Measurements from ENCODE around the gene SLC4A8. TPM values are rescaled to one million over a fixed set of nuclear protein-coding genes. Genes with fewer than 3 reads are reported as not detected.
A peak's percentile ranks its signal among the peaks of the same experiment; 100 is the strongest.

SLC4A8 gene
- total and polyA plus RNA-seq, 8 donors = 1.0 to 5.5 (median 2.7) TPM

GRCh38 chr12:51401900-51402299, 22.7 kb upstream of the SLC4A8 start:
- no peak overlapping the region for H3K27ac ChIP-seq
- H3K9me3 ChIP-seq = no peaks in the 10 kb centered on the region
- H3K27me3 ChIP-seq = no peaks in the 10 kb centered on the region
- DNase-seq (no peak), ATAC-seq (no peak), FAIRE-seq (no peak)
- no peak for TF ChIP-seq CTCF (IDR thresholded peaks at IDR 0.05)
- no peak overlapping the region for H3K4me3 ChIP-seq
- H3K4me1 ChIP-seq = no peaks in the 10 kb centered on the region
- intact Hi-C loops (cut with DNase I) = no loop called here
- no peaks in the 10 kb centered on the region for H3K36me3 ChIP-seq
- 0% methylated on average over 1 of the region's 1 CpG for WGBS, 2 donors

GRCh38 chr12:51403159-51403558, 21.5 kb upstream of the SLC4A8 start:
- Histone ChIP-seq H3K27me3 (no peaks in the 10 kb centered on the region), H3K4me3 (no peak overlapping the region), H3K4me1 (no peaks in the 10 kb centered on the region), H3K9me3 (no peaks in the 10 kb centered on the region), H3K36me3 (no peaks in the 10 kb centered on the region), H3K27ac (no peak overlapping the region)
- 95% methylated on average over 6 of the region's 6 CpGs for WGBS, 2 donors
- ATAC-seq (no peak), FAIRE-seq (no peak), DNase-seq (no peak)
- intact Hi-C loops (cut with DNase I) = no loop called here
- no peak for TF ChIP-seq CTCF (IDR thresholded peaks at IDR 0.05)

GRCh38 chr12:51403681-51404136, 20.9 kb upstream of the SLC4A8 start:
- Histone ChIP-seq H3K9me3 (no peaks in the 10 kb centered on the region), H3K36me3 (no peaks in the 10 kb centered on the region), H3K27me3 (no peaks in the 10 kb centered on the region), H3K4me3 (no peak overlapping the region), H3K4me1 (no peaks in the 10 kb centered on the region), H3K27ac (no peak overlapping the region)
- no peak for FAIRE-seq
- intact Hi-C loops (cut with DNase I) = no loop called here
- ATAC-seq = peak in 2 of 4 donors; percentile 57 to 81
- DNase-seq = no peak
- WGBS, 2 donors = 89 to 90% methylated on average over 4 of the region's 4 CpGs
- TF ChIP-seq CTCF (IDR thresholded peaks at IDR 0.05) = no peak

GRCh38 chr12:51404627-51405026, 20.0 kb upstream of the SLC4A8 start:
- intact Hi-C loops (cut with DNase I) = no loop called here
- FAIRE-seq = no peak
- no peak for TF ChIP-seq CTCF (IDR thresholded peaks at IDR 0.05)

GRCh38 chr12:51405801-51406207, 18.8 kb upstream of the SLC4A8 start:
- no peak overlapping the region for H3K4me3 ChIP-seq
- DNase-seq = no peak
- no peak for TF ChIP-seq CTCF (IDR thresholded peaks at IDR 0.05)
- H3K27me3 ChIP-seq = no peaks in the 10 kb centered on the region
- H3K9me3 ChIP-seq = no peaks in the 10 kb centered on the region
- no peaks in the 10 kb centered on the region for H3K4me1 ChIP-seq
- H3K27ac ChIP-seq = no peak overlapping the region
- FAIRE-seq = no peak
- H3K36me3 ChIP-seq = no peaks in the 10 kb centered on the region
- WGBS, 2 donors = 81 to 86% methylated on average over 3 of the region's 3 CpGs
- intact Hi-C loops (cut with DNase I) = no loop called here
- ATAC-seq = peak in 3 of 4 donors; percentile 70 to 77 (median 73)

More at GRCh38 chr12:51404627-51405026, 20.0 kb upstream of the SLC4A8 start:
- Histone ChIP-seq H3K27ac (no peak overlapping the region), H3K9me3 (no peaks in the 10 kb centered on the region), H3K4me3 (no peak overlapping the region), H3K36me3 (no peaks in the 10 kb centered on the region), H3K4me1 (no peaks in the 10 kb centered on the region), H3K27me3 (no peaks in the 10 kb centered on the region)
- ATAC-seq = no peak
- DNase-seq = no peak
- WGBS, 2 donors = 90 to 92% methylated on average over 3 of the region's 3 CpGs

All from pancreas (tissue), 10 donors.